GM23338 (cell line): ENCODE data around the gene LTA4H. TPM values are rescaled to one million over a fixed set of nuclear protein-coding genes. Genes with fewer than 3 reads are reported as not detected.

ENCODE experiments used
- ATAC-seq: fragments of 200-7000 bp; cut with Tn5 transposase; 3 replicates; pipeline ENCODE4 v1.9.1; 2020
- DNase-seq: peaks from one replicate; pipeline ENCODE4 v3.0.0-alpha.2; 2015; ENCODE audit warnings: low spot score
- H2AFZ ChIP-seq: fragments of 200-600 bp; sonication (generic); 2 replicates; pipeline ENCODE4 v1.8.0; 2016; ENCODE audit warnings: antibody characterized with exemption, mild to moderate bottlenecking, moderate library complexity
- H3F3A ChIP-seq: fragments of 200-600 bp; sonication (generic); replicated peaks from 2 replicates; pipeline ENCODE4 v1.8.0; 2017; ENCODE audit warnings: antibody characterized with exemption, mixed run types, low read depth
- H3K27ac ChIP-seq: fragments of 200-600 bp; sonication (generic); 2 replicates; pipeline ENCODE4 v1.6.1; 2016; ENCODE audit warnings: low read depth
- H3K27me3 ChIP-seq: fragments of 200-600 bp; sonication (generic); 2 replicates; pipeline ENCODE4 v1.8.0; 2016; ENCODE audit warnings: mild to moderate bottlenecking, mixed run types, moderate library complexity; ENCODE audit not compliant: insufficient read depth
- H3K36me3 ChIP-seq: fragments of 200-600 bp; sonication (generic); 2 replicates; pipeline ENCODE4 v1.8.0; 2016; ENCODE audit warnings: mild to moderate bottlenecking; ENCODE audit not compliant: insufficient read depth
- H3K4me1 ChIP-seq: fragments of 200-600 bp; sonication (generic); 2 replicates; pipeline ENCODE4 v1.8.0; 2016; ENCODE audit warnings: mild to moderate bottlenecking, moderate library complexity; ENCODE audit not compliant: insufficient read depth
- H3K4me2 ChIP-seq: fragments of 200-600 bp; sonication (generic); 2 replicates; pipeline ENCODE4 v1.7.1; 2017; ENCODE audit warnings: mixed run types
- H3K4me3 ChIP-seq: fragments of 200-600 bp; sonication (generic); 2 replicates; pipeline ENCODE4 v1.6.1; 2016; ENCODE audit warnings: mixed run types
- H3K79me2 ChIP-seq: fragments of 200-600 bp; sonication (generic); replicated peaks from 2 replicates; pipeline ENCODE4 v1.8.0; 2017; ENCODE audit warnings: mild to moderate bottlenecking; ENCODE audit not compliant: insufficient read depth
- H3K9me2 ChIP-seq: fragments of 200-600 bp; sonication (generic); 2 replicates; pipeline ENCODE4 v1.8.0; 2017; ENCODE audit not compliant: insufficient read depth
- H4K20me1 ChIP-seq: fragments of 200-600 bp; sonication (generic); replicated peaks from 2 replicates; pipeline ENCODE4 v1.8.0; 2017; ENCODE audit warnings: mild to moderate bottlenecking; ENCODE audit not compliant: insufficient read depth
- H3K27ac Mint-ChIP-seq: 2 replicates; pipeline ENCODE4 v1.8.0; 2020; ENCODE audit warnings: inconsistent platforms, mild to moderate bottlenecking, moderate library complexity, mixed read lengths
- H3K27me3 Mint-ChIP-seq: 3 replicates; pipeline ENCODE4 v1.8.0; 2022; ENCODE audit warnings: low read depth, mild to moderate bottlenecking, moderate library complexity, mixed read lengths, inconsistent platforms; ENCODE audit not compliant: insufficient read depth, poor library complexity
- H3K36me3 Mint-ChIP-seq: 3 replicates; pipeline ENCODE4 v1.8.0; 2021; ENCODE audit warnings: low read depth, mild to moderate bottlenecking, inconsistent platforms, moderate library complexity, mixed read lengths
- H3K4me1 Mint-ChIP-seq: 3 replicates; pipeline ENCODE4 v1.8.0; 2020; ENCODE audit warnings: mild to moderate bottlenecking, inconsistent platforms, mixed read lengths
- H3K4me3 Mint-ChIP-seq: 3 replicates; pipeline ENCODE4 v1.8.0; 2021; ENCODE audit warnings: moderate library complexity, mild to moderate bottlenecking, inconsistent platforms, mixed read lengths
- H3K9me3 Mint-ChIP-seq: 3 replicates; pipeline ENCODE4 v1.8.0; 2020; ENCODE audit warnings: moderate library complexity, mild to moderate bottlenecking, inconsistent platforms, mixed read lengths
- CREB1 ChIP-seq: fragments of 250-450 bp; sonication (Bioruptor Pico); IDR thresholded peaks from 2 replicates; pipeline ENCODE4 v1.5.0; 2020; ENCODE audit warnings: low read depth, mild to moderate bottlenecking, moderate library complexity
- CTCF ChIP-seq, 2 experiments: fragments of 200-600 bp in 1 of 2; sonication (generic) in 1 of 2; conservative IDR thresholded peaks; 2 replicates each; pipeline versions ENCODE4 v1.5.1 to v1.6.1; 2016 to 2017; ENCODE audit warnings: antibody characterized with exemption in 2 of 2, low read depth in 2 of 2, mild to moderate bottlenecking in 2 of 2, moderate library complexity in 1 of 2
- ETS1 ChIP-seq: IDR thresholded peaks from 2 replicates; pipeline ENCODE4 v1.6.1; 2016; ENCODE audit warnings: antibody characterized with exemption
- EZH2 ChIP-seq: fragments of 200-600 bp; sonication (generic); IDR thresholded peaks from one replicate; pipeline ENCODE4 v1.8.0; 2017; ENCODE audit warnings: antibody characterized with exemption, mild to moderate bottlenecking, low read depth; ENCODE audit not compliant: unreplicated experiment
- EZH2phosphoT487 ChIP-seq: fragments of 200-600 bp; sonication (generic); IDR thresholded peaks from one replicate; pipeline ENCODE4 v1.8.1; 2018; ENCODE audit warnings: antibody characterized with exemption; ENCODE audit not compliant: unreplicated experiment
- JUNB ChIP-seq: IDR thresholded peaks from one replicate; pipeline ENCODE4 v1.6.1; 2016; ENCODE audit warnings: antibody characterized with exemption; ENCODE audit not compliant: unreplicated experiment
- NANOG ChIP-seq: IDR thresholded peaks from 2 replicates; pipeline ENCODE4 v1.6.1; 2016; ENCODE audit warnings: antibody characterized with exemption, borderline replicate concordance
- POLR2AphosphoS5 ChIP-seq: IDR thresholded peaks from 2 replicates; pipeline ENCODE4 v1.6.1; 2016; ENCODE audit warnings: antibody characterized with exemption, low read depth
- REST ChIP-seq: IDR thresholded peaks from one replicate; pipeline ENCODE4 v1.6.1; 2018; ENCODE audit warnings: antibody characterized with exemption; ENCODE audit not compliant: unreplicated experiment
- STAT1 ChIP-seq: IDR thresholded peaks from one replicate; pipeline ENCODE4 v1.6.1; 2016; ENCODE audit warnings: antibody characterized with exemption; ENCODE audit not compliant: unreplicated experiment
- ZNF114 ChIP-seq: fragments of 250-450 bp; sonication (Bioruptor Pico); IDR thresholded peaks from 2 replicates; pipeline ENCODE4 v1.5.0; 2020; ENCODE audit warnings: mild to moderate bottlenecking, moderate library complexity
- ZNF331 ChIP-seq: fragments of 250-450 bp; sonication (Bioruptor Pico); IDR thresholded peaks from 2 replicates; pipeline ENCODE4 v1.5.0; 2020; ENCODE audit warnings: low read depth, mild to moderate bottlenecking, moderate library complexity
- ZNF462 ChIP-seq: fragments of 250-450 bp; sonication (Bioruptor Pico); IDR thresholded peaks from 2 replicates; pipeline ENCODE4 v1.5.0; 2020; ENCODE audit warnings: mild to moderate bottlenecking, moderate library complexity
- polyA plus RNA-seq: library from polyadenylated mRNA; unstranded; fragments of >200 nt; fragmentation: Nextera tagmentation; extraction: Ambion mirVana; gene quantifications from 2 replicates; pipeline ENCODE4 v1.2.1, GENCODE V29; 2016
- total RNA-seq: library from RNA; depleted of rRNA; stranded (reverse); fragments of >200 nt; shearing (Covaris generic); gene quantifications from 2 replicates; pipeline ENCODE4 v1.2.3, GENCODE V29; 2014

Gene LTA4H
- total and polyA plus RNA-seq, 2 experiments from 2014 or later: 84.4 to 189 TPM

- Histone ChIP-seq H3K27me3 (no peaks in the 10 kb centered on the region), H3F3A (no peaks in the 10 kb centered on the region), H3K4me1 (no peaks in the 10 kb centered on the region), H3K4me3 (no peak overlapping the region), H3K4me2 (no peak overlapping the region), H3K36me3 (peaks cover 37% of the 10 kb centered on the region), H2AFZ (no peak overlapping the region), H3K79me2 (peaks cover 15% of the 10 kb centered on the region), H3K9me2 (no peaks in the 10 kb centered on the region), H3K27ac (no peak overlapping the region), H4K20me1 (peaks cover 5% of the 10 kb centered on the region; the same call in 1 of the 2 replicates)
- Mint-ChIP-seq H3K27me3 (no peaks in the 10 kb centered on the region), H3K36me3 (peaks cover 57% of the 10 kb centered on the region), H3K4me3 (no peak overlapping the region), H3K9me3 (no peaks in the 10 kb centered on the region), H3K4me1 (no peaks in the 10 kb centered on the region), H3K27ac (no peak overlapping the region)
- no peak for TF ChIP-seq EZH2phosphoT487
- TF ChIP-seq STAT1: no peak
- no peak for TF ChIP-seq POLR2AphosphoS5
- no peak for TF ChIP-seq NANOG
- TF ChIP-seq ZNF114: no peak
- no peak for TF ChIP-seq JUNB
- no peak for TF ChIP-seq ZNF331 (CRISPR knock-in tag)
- no peak for TF ChIP-seq ETS1
- TF ChIP-seq REST: no peak
- TF ChIP-seq EZH2: no peak
- no peak for TF ChIP-seq CREB1 (CRISPR knock-in tag)
- TF ChIP-seq CTCF (conservative IDR thresholded peaks at IDR 0.05; ENCODE audit: low read depth in 2 of 2): no peak
- no peak for TF ChIP-seq ZNF462 (CRISPR knock-in tag)
- ATAC-seq (no peak), DNase-seq (no peak)
Observed at GRCh38 chr12:96025518-96025917, 9.9 kb downstream of the LTA4H start.
